H9 (cell line): ENCODE measurements around the gene PKD1. TPM values are rescaled to one million over a fixed set of nuclear protein-coding genes. Genes with fewer than 3 reads are reported as not detected.

Experiments
- DNase-seq: peaks from one replicate; pipeline ENCODE4 v3.0.0-alpha.2; 2017
- H2AFZ ChIP-seq: one replicate; pipeline ENCODE4 v1.6.1; 2013; ENCODE audit warnings: mild to moderate bottlenecking, low read length, control low read depth, moderate library complexity
- H2AK5ac ChIP-seq: 2 replicates; pipeline ENCODE4 v1.6.1; 2013; ENCODE audit warnings: low read length, control low read depth, mixed read lengths; ENCODE audit not compliant: insufficient read length
- H2BK120ac ChIP-seq: one replicate; pipeline ENCODE4 v1.6.1; 2013; ENCODE audit warnings: low read depth, mild to moderate bottlenecking, low read length, control low read depth, inconsistent platforms; ENCODE audit not compliant: poor library complexity, severe bottlenecking
- H2BK12ac ChIP-seq: 2 replicates; pipeline ENCODE4 v1.6.1; 2013; ENCODE audit warnings: low read length, control low read depth, mixed read lengths, low read depth; ENCODE audit not compliant: insufficient read length
- H2BK15ac ChIP-seq: 2 replicates; pipeline ENCODE4 v1.6.1; 2013; ENCODE audit warnings: low read depth, low read length, control low read depth
- H2BK20ac ChIP-seq: one replicate; pipeline ENCODE4 v1.6.1; 2013; ENCODE audit warnings: low read depth, mild to moderate bottlenecking, low read length, control low read depth, inconsistent platforms; ENCODE audit not compliant: poor library complexity, severe bottlenecking
- H2BK5ac ChIP-seq: 2 replicates; pipeline ENCODE4 v1.6.1; 2013; ENCODE audit warnings: low read length, control low read depth, mixed read lengths; ENCODE audit not compliant: insufficient read length
- H3K14ac ChIP-seq: 2 replicates; pipeline ENCODE4 v1.6.1; 2013; ENCODE audit warnings: low read length, control low read depth; ENCODE audit not compliant: insufficient read depth
- H3K18ac ChIP-seq: 2 replicates; pipeline ENCODE4 v1.6.1; 2013; ENCODE audit warnings: low read depth, mild to moderate bottlenecking, mixed read lengths, low read length, control low read depth; ENCODE audit not compliant: insufficient read length
- H3K23ac ChIP-seq: 2 replicates; pipeline ENCODE4 v1.6.1; 2013; ENCODE audit warnings: low read length, control low read depth, mixed read lengths, low read depth; ENCODE audit not compliant: insufficient read length
- H3K23me2 ChIP-seq: 2 replicates; pipeline ENCODE4 v1.6.1; 2013; ENCODE audit warnings: low read depth, mild to moderate bottlenecking, mixed read lengths, low read length, control low read depth; ENCODE audit not compliant: insufficient read length, poor library complexity, severe bottlenecking
- H3K27ac ChIP-seq: 2 replicates; pipeline ENCODE4 v1.5.1; 2013; ENCODE audit warnings: low read length, control low read depth, mixed read lengths, low read depth; ENCODE audit not compliant: insufficient read length
- H3K27me3 ChIP-seq: 2 replicates; pipeline ENCODE4 v1.6.1; 2013; ENCODE audit warnings: low read length, control low read depth, inconsistent platforms; ENCODE audit not compliant: insufficient read depth
- H3K4ac ChIP-seq: 2 replicates; pipeline ENCODE4 v1.6.1; 2013; ENCODE audit warnings: low read depth, mild to moderate bottlenecking, control low read depth, inconsistent platforms, low read length, moderate library complexity
- H3K4me1 ChIP-seq: 2 replicates; pipeline ENCODE4 v1.6.1; 2013; ENCODE audit warnings: low read length, control low read depth, inconsistent platforms; ENCODE audit not compliant: insufficient read depth
- H3K4me2 ChIP-seq: 2 replicates; pipeline ENCODE4 v1.6.1; 2013; ENCODE audit warnings: low read length, control low read depth, mixed read lengths; ENCODE audit not compliant: insufficient read length, insufficient read depth
- H3K56ac ChIP-seq: 2 replicates; pipeline ENCODE4 v1.6.1; 2013; ENCODE audit warnings: low read depth, mild to moderate bottlenecking, mixed read lengths, low read length, control low read depth; ENCODE audit not compliant: insufficient read length
- H3K79me1 ChIP-seq: 2 replicates; pipeline ENCODE4 v1.6.1; 2013; ENCODE audit warnings: low read depth, mild to moderate bottlenecking, moderate library complexity, low read length, control low read depth, inconsistent platforms; ENCODE audit not compliant: insufficient read depth, poor library complexity, severe bottlenecking
- H3K79me2 ChIP-seq: 2 replicates; pipeline ENCODE4 v1.6.1; 2013; ENCODE audit warnings: low read length, control low read depth, inconsistent platforms; ENCODE audit not compliant: insufficient read depth
- H3K9ac ChIP-seq: 2 replicates; pipeline ENCODE4 v1.6.1; 2013; ENCODE audit warnings: low read length, control low read depth, mixed read lengths; ENCODE audit not compliant: insufficient read length; ENCODE audit errors: extremely low read depth
- H3K9me3 ChIP-seq: one replicate; pipeline ENCODE4 v1.6.1; 2013; ENCODE audit warnings: low read depth, low read length, inconsistent platforms; ENCODE audit not compliant: control insufficient read depth
- H3T11ph ChIP-seq: one replicate; pipeline ENCODE4 v1.6.1; 2013; ENCODE audit warnings: mild to moderate bottlenecking, low read length, control low read depth, inconsistent platforms
- H4K20me1 ChIP-seq: one replicate; pipeline ENCODE4 v1.6.1; 2013; ENCODE audit not compliant: control insufficient read depth, insufficient read length, insufficient read depth
- H4K5ac ChIP-seq: 2 replicates; pipeline ENCODE4 v1.6.1; 2013; ENCODE audit warnings: low read depth, mild to moderate bottlenecking, mixed read lengths, low read length, control low read depth; ENCODE audit not compliant: insufficient read length
- H4K8ac ChIP-seq: replicated peaks from 2 replicates; pipeline ENCODE4 v1.6.1; 2013; ENCODE audit warnings: low read length, control low read depth, mixed read lengths, low read depth; ENCODE audit not compliant: insufficient read length
- H4K91ac ChIP-seq: 2 replicates; pipeline ENCODE4 v1.6.1; 2013; ENCODE audit warnings: low read depth, mild to moderate bottlenecking, moderate library complexity, mixed read lengths, low read length, control low read depth; ENCODE audit not compliant: insufficient read length
- H3K27ac Mint-ChIP-seq, 3 experiments: 2 replicates in 2 of 3; 3 replicates in 1 of 3; pipeline ENCODE4 v1.8.0; 2020 to 2021; ENCODE audit warnings: mixed read lengths in 3 of 3, mild to moderate bottlenecking in 1 of 3, moderate library complexity in 1 of 3
- H3K27me3 Mint-ChIP-seq: 2 replicates; pipeline ENCODE4 v1.8.0; 2021; ENCODE audit warnings: low read depth, mild to moderate bottlenecking, moderate library complexity, mixed read lengths
- H3K36me3 Mint-ChIP-seq, 3 experiments: 2 replicates in 2 of 3; 3 replicates in 1 of 3; pipeline ENCODE4 v1.8.0; 2020 to 2021; ENCODE audit warnings: low read depth in 3 of 3, mixed read lengths in 3 of 3; ENCODE audit not compliant: insufficient read depth in 1 of 3
- H3K4me1 Mint-ChIP-seq, 2 experiments: 2 replicates each; pipeline ENCODE4 v1.8.0; 2020; ENCODE audit warnings: mixed read lengths in 2 of 2
- H3K4me3 Mint-ChIP-seq, 2 experiments: 2 replicates in 1 of 2; 3 replicates in 1 of 2; pipeline ENCODE4 v1.8.0; 2020 to 2021; ENCODE audit warnings: mild to moderate bottlenecking in 2 of 2, mixed read lengths in 2 of 2, moderate library complexity in 1 of 2
- H3K9me3 Mint-ChIP-seq, 2 experiments: 2 replicates in 1 of 2; 3 replicates in 1 of 2; pipeline ENCODE4 v1.8.0; 2020; ENCODE audit warnings: mild to moderate bottlenecking in 2 of 2, mixed read lengths in 2 of 2, moderate library complexity in 1 of 2
- WGBS: extraction: QIAGEN DNeasy Blood & Tissue Kit; methylation state at CpG from one replicate; pipeline ENCODE4 v1.1.7; 2013; ENCODE audit warnings: missing lambda C conversion rate, low lambda C conversion rate, mixed read lengths; ENCODE audit not compliant: insufficient read length; ENCODE audit errors: extremely low coverage; 5-methylcytosine and 5-hydroxymethylcytosine counted together
- total RNA-seq: library from RNA; stranded (reverse); gene quantifications from 2 replicates; pipeline ENCODE4 v1.2.1, GENCODE V29; 2021
- TF ChIP-seq, protein P1 (sequence below): fragments of 200-600 bp; sonication (generic); conservative IDR thresholded peaks from 3 replicates; pipeline ENCODE4 v1.8.0; 2021; ENCODE audit warnings: antibody characterized with exemption, mild to moderate bottlenecking

PKD1 gene
- total RNA-seq, 1 experiment from 2014 or later: 88.0 TPM

DNA sequence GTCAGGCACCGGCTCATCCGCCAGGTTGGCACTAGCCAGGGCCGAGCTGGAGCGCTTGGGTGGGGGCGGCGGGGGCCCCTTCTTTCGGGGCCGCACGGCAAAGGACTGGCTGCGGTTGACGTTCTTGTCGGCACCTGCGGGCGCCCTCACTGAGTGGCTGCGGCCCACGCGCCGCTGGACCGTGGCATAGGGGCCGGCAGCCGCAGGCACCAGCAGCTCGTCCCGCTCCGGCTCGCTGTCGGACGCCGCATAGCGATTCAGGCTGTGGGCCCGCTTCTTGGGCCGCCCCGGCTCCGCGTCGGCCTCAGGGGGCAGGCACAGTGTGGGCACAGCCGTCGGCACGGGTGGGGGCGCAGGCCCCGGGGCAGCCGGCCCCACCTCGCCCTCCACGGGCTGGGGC, 44.8 kb upstream of the PKD1 start:
- Histone ChIP-seq H3K18ac (no peak overlapping the region), H4K5ac (no peak overlapping the region), H4K8ac (no peak overlapping the region), H3K14ac (no peak overlapping the region), H3K27ac (no peak overlapping the region), H2AK5ac (no peak overlapping the region), H2BK120ac (no peak overlapping the region), H3T11ph (no peak overlapping the region), H3K79me1 (no peaks in the 10 kb centered on the region), H3K9me3 (no peaks in the 10 kb centered on the region), H3K9ac (no peak overlapping the region), H2BK12ac (no peak overlapping the region), H4K91ac (no peak overlapping the region), H2BK20ac (no peak overlapping the region), H3K27me3 (no peaks in the 10 kb centered on the region), H3K4me1 (no peaks in the 10 kb centered on the region), H3K79me2 (no peaks in the 10 kb centered on the region), H3K23me2 (peaks cover 4% of the 10 kb centered on the region), H3K4ac (no peak overlapping the region), H2BK5ac (no peak overlapping the region), H4K20me1 (peaks cover 3% of the 10 kb centered on the region), H3K56ac (no peak overlapping the region), H3K4me2 (no peak overlapping the region), H3K23ac (no peak overlapping the region), H2BK15ac (no peak overlapping the region), H2AFZ (no peak overlapping the region)
- H3K4me1 Mint-ChIP-seq: peaks cover 3 to 7% of the 10 kb centered on the region in 2 experiments
- WGBS: no CpG with 5 or more reads among the region's 43 CpGs
- H3K27ac Mint-ChIP-seq: no peak overlapping the region
- TF ChIP-seq, protein P1, sequence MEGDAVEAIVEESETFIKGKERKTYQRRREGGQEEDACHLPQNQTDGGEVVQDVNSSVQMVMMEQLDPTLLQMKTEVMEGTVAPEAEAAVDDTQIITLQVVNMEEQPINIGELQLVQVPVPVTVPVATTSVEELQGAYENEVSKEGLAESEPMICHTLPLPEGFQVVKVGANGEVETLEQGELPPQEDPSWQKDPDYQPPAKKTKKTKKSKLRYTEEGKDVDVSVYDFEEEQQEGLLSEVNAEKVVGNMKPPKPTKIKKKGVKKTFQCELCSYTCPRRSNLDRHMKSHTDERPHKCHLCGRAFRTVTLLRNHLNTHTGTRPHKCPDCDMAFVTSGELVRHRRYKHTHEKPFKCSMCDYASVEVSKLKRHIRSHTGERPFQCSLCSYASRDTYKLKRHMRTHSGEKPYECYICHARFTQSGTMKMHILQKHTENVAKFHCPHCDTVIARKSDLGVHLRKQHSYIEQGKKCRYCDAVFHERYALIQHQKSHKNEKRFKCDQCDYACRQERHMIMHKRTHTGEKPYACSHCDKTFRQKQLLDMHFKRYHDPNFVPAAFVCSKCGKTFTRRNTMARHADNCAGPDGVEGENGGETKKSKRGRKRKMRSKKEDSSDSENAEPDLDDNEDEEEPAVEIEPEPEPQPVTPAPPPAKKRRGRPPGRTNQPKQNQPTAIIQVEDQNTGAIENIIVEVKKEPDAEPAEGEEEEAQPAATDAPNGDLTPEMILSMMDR: no peak
- H3K27me3 Mint-ChIP-seq: no peaks in the 10 kb centered on the region
- no peak for DNase-seq
- H3K4me3 Mint-ChIP-seq: no peak overlapping the region
- no peaks in the 10 kb centered on the region for H3K9me3 Mint-ChIP-seq
- peaks cover 3 to 24% (median 22%) of the 10 kb centered on the region in 3 experiments for H3K36me3 Mint-ChIP-seq
